CD4-positive, alpha-beta T cell treated with Interleukin-6 for 4 hours (primary cell): ENCODE data around the gene PTPN11.

Experiments used
- DNase-seq: peaks from one replicate; pipeline ENCODE4 v3.0.0-alpha.2; 2020; ENCODE audit warnings: mixed read lengths

The PTPN11 gene

GRCh38 chr12:112555621-112556233 is 137.0 kb downstream of the PTPN11 start:
- DNase-seq: no peak

- DNase-seq: no peak
These were observed 139.3 kb downstream of the PTPN11 start for GRCh38 chr12:112557951-112558630.
